Measurements from ENCODE around the gene BARX1.
"Not testable (repeated sequence)": the region's sequence is repeated elsewhere in the genome, so short reads cannot be mapped to it uniquely, and the experiment has no call there.

BARX1 gene

GRCh38 chr9:93951655-93952118 is 3.5 kb downstream of the BARX1 start:
- DNase-seq (ENCODE audit: low read depth) = no peak

GRCh38 chr9:93950619-93951601 is 4.2 kb downstream of the BARX1 start:
- DNase-seq (ENCODE audit: low read depth) = no peak

- no peak for DNase-seq (ENCODE audit: low read depth)
These were observed 5.3 kb downstream of the BARX1 start for GRCh38 chr9:93949694-93950449.

- DNase-seq (ENCODE audit: low read depth) = no peak
These were observed 6.0 kb downstream of the BARX1 start for GRCh38 chr9:93949073-93949693.

- no peak for DNase-seq (ENCODE audit: low read depth)
These were observed 6.6 kb downstream of the BARX1 start for GRCh38 chr9:93948441-93949072.

- DNase-seq (ENCODE audit: low read depth) = no peak
These were observed 7.6 kb downstream of the BARX1 start for GRCh38 chr9:93947409-93948070.

- no peak for DNase-seq (ENCODE audit: low read depth)
These were observed 8.8 kb downstream of the BARX1 start for GRCh38 chr9:93946338-93946712.

GRCh38 chr9:93945400-93946337 is 9.5 kb downstream of the BARX1 start:
- DNase-seq (ENCODE audit: low read depth) = no peak

GRCh38 chr9:93944011-93944410 is 11.1 kb downstream of the BARX1 start:
- DNase-seq (ENCODE audit: low read depth) = no peak

GRCh38 chr9:93942161-93942560 is 13.0 kb downstream of the BARX1 start:
- no peak for DNase-seq (ENCODE audit: low read depth)

- no peak for DNase-seq (ENCODE audit: low read depth)
These were observed 13.7 kb downstream of the BARX1 start for GRCh38 chr9:93941493-93941892.

GRCh38 chr9:93940951-93941350 is 14.2 kb downstream of the BARX1 start:
- DNase-seq (ENCODE audit: low read depth) = no peak

GRCh38 chr9:93939589-93939988 is 15.6 kb downstream of the BARX1 start:
- not testable (repeated sequence) for DNase-seq (ENCODE audit: low read depth)

- DNase-seq (ENCODE audit: low read depth) = no peak
These were observed 18.0 kb downstream of the BARX1 start for GRCh38 chr9:93937193-93937592.

- DNase-seq (ENCODE audit: low read depth) = no peak
These were observed 23.2 kb downstream of the BARX1 start for GRCh38 chr9:93931905-93932304.

- DNase-seq (ENCODE audit: low read depth) = no peak
These were observed 25.1 kb downstream of the BARX1 start for GRCh38 chr9:93930070-93930469.

GRCh38 chr9:93929231-93929630 is 25.9 kb downstream of the BARX1 start:
- no peak for DNase-seq (ENCODE audit: low read depth)

GRCh38 chr9:93922535-93922934 is 32.6 kb downstream of the BARX1 start:
- no peak for DNase-seq (ENCODE audit: low read depth)

- DNase-seq (ENCODE audit: low read depth) = no peak
These were observed 34.9 kb downstream of the BARX1 start for GRCh38 chr9:93920131-93920800.

GRCh38 chr9:93918061-93918460 is 37.1 kb downstream of the BARX1 start:
- no peak for DNase-seq (ENCODE audit: low read depth)
